Type B pancreatic cell (in vitro differentiated cells): ENCODE results near the gene HRH3. TPM values are rescaled to one million over a fixed set of nuclear protein-coding genes. Genes with fewer than 3 reads are reported as not detected.

Source experiments
- DNase-seq: peaks from one replicate; pipeline ENCODE4 v3.0.0; 2021; ENCODE audit warnings: mixed read lengths; ENCODE audit not compliant: unreplicated experiment; ENCODE audit errors: extremely low spot score
- H3K27ac Mint-ChIP-seq: 2 replicates; pipeline ENCODE4 v1.8.0; 2021; ENCODE audit warnings: mild to moderate bottlenecking, mixed read lengths
- H3K27me3 Mint-ChIP-seq: 2 replicates; pipeline ENCODE4 v1.8.0; 2021; ENCODE audit warnings: mixed read lengths
- H3K36me3 Mint-ChIP-seq: 2 replicates; pipeline ENCODE4 v1.8.0; 2021; ENCODE audit warnings: mixed read lengths
- H3K4me1 Mint-ChIP-seq: one replicate; pipeline ENCODE4 v1.8.0; 2021; ENCODE audit warnings: mixed read lengths; ENCODE audit not compliant: unreplicated experiment
- H3K4me3 Mint-ChIP-seq: 2 replicates; pipeline ENCODE4 v1.8.0; 2021; ENCODE audit warnings: mild to moderate bottlenecking, mixed read lengths
- H3K9me3 Mint-ChIP-seq: 2 replicates; pipeline ENCODE4 v1.8.0; 2021; ENCODE audit warnings: mixed read lengths
- CTCF ChIP-seq: fragments of 200-600 bp; sonication (generic); conservative IDR thresholded peaks from 2 replicates; pipeline ENCODE4 v1.5.0; 2021; ENCODE audit warnings: antibody characterized with exemption, mild to moderate bottlenecking
- total RNA-seq: library from RNA; stranded (reverse); gene quantifications from 2 replicates; pipeline ENCODE4 v1.2.1, GENCODE V29; 2021; ENCODE audit warnings: low replicate concordance

HRH3 gene
- total RNA-seq, 1 donor from 2014 or later, result 0.53 TPM

GRCh38 chr20:62193079-62194025, 26.7 kb downstream of the HRH3 start:
- Mint-ChIP-seq H3K4me1 (no peaks in the 10 kb centered on the region), H3K27me3 (no peaks in the 10 kb centered on the region), H3K4me3 (no peak overlapping the region), H3K36me3 (peaks cover 9% of the 10 kb centered on the region), H3K9me3 (no peaks in the 10 kb centered on the region), H3K27ac (no peak overlapping the region)
- TF ChIP-seq CTCF, result no peak
- no peak for DNase-seq

GRCh38 chr20:62192635-62193034, 27.4 kb downstream of the HRH3 start:
- Mint-ChIP-seq H3K9me3 (no peaks in the 10 kb centered on the region), H3K27me3 (no peaks in the 10 kb centered on the region), H3K4me3 (no peak overlapping the region), H3K36me3 (peaks cover 9% of the 10 kb centered on the region), H3K4me1 (no peaks in the 10 kb centered on the region), H3K27ac (no peak overlapping the region)
- DNase-seq, result no peak
- TF ChIP-seq CTCF, result no peak

- Mint-ChIP-seq H3K36me3 (peaks cover 9% of the 10 kb centered on the region), H3K9me3 (no peaks in the 10 kb centered on the region), H3K27me3 (no peaks in the 10 kb centered on the region), H3K4me3 (no peak overlapping the region), H3K4me1 (peaks cover 6% of the 10 kb centered on the region), H3K27ac (no peak overlapping the region)
- DNase-seq, result no peak
- TF ChIP-seq CTCF, result no peak
These were observed 28.1 kb downstream of the HRH3 start for GRCh38 chr20:62191781-62192559.

- Mint-ChIP-seq H3K4me1 (peaks cover 10% of the 10 kb centered on the region), H3K36me3 (peaks cover 9% of the 10 kb centered on the region), H3K9me3 (no peaks in the 10 kb centered on the region), H3K27me3 (no peaks in the 10 kb centered on the region), H3K27ac (no peak overlapping the region), H3K4me3 (no peak overlapping the region)
- no peak for TF ChIP-seq CTCF
- no peak for DNase-seq
These were observed 29.3 kb downstream of the HRH3 start for GRCh38 chr20:62190639-62191411.
